Erythroblast (primary cell): ENCODE results near the gene TRIO.

Source experiments
- DNase-seq, 2 experiments: peaks; one replicate each; lab custom pipeline; 2025; lab: John Stamatoyannopoulos, UW
- GATA1 ChIP-seq: IDR thresholded peaks from 2 replicates; pipeline ENCODE4 v1.6.1; 2011; ENCODE audit warnings: low read depth, mild to moderate bottlenecking, control low read depth, low read length, moderate library complexity
- POLR2A ChIP-seq: IDR thresholded peaks from 2 replicates; pipeline ENCODE4 v1.6.1; 2011; ENCODE audit warnings: mild to moderate bottlenecking, low read length

Gene TRIO

DNA sequence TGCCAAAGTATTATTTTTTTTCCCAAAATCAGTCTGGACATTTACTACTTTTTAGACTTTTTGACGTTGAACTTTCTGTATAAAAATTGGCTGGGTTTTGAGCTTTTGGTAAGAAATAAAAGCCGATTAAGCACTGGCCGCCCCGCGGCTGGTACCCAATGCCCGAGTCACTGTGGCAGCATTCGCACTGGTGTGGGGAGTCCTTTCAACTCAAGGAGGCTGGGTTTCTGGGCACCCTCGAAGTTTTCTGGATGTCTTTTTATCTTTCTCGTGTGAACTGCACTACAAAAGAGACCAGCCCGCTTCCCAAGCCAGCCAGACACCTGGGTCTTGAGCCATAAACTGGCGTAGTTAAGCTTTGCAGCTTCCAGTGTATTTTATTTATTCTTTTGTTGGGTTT, 366.4 kb downstream of the TRIO start:
- DNase-seq: no peak
- TF ChIP-seq POLR2A (no peak), GATA1 (no peak)

DNA sequence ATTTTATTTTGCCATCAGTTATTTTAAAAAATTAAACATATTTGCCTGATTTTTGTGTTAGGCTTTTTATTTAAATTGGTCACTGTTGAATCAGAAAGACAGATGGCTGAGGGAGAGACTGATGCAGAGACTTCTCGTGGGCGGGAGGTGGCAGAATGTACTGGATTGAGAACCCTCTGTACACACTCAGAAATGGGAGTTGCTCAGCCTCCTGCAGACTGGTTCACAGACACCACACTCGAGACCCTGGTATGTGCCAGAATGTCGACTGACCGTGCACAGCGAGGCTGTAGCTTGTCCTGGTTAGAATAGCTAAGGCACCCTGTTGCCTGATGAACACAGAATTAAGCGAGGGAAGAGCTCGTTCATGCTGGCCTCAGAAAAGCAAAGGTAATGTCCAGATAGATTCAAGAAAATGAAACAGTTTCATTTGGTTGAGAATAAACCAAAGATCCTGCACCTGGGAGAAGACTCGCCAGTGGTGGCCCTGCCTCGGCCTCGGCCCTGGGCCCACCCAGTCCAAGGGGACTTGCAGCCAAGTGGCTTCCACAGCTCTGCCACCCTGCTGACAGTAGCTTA, 367.1 kb downstream of the TRIO start:
- TF ChIP-seq GATA1: no peak
- no peak for TF ChIP-seq POLR2A
- no peak for DNase-seq

DNA sequence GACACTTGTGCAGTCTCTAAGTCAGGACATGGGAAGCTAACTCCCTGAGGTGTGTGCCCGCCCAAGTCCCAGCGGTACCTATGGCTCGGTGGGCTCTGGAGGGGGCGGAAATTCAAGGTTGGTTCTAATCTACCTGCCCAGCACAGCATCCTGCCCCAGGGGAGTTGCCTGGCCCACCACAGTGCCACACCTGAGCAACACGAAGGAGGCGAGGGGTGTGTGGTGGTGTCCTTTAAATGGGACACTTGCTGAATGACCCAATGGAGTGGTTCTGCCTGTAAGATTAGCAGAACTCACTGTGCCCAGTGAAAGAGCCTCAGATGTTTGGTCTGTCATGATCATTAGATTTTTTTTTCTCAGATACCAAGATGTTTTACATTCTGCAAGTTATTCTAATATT, 367.7 kb downstream of the TRIO start:
- TF ChIP-seq GATA1: no peak
- no peak for TF ChIP-seq POLR2A
- no peak for DNase-seq

DNA sequence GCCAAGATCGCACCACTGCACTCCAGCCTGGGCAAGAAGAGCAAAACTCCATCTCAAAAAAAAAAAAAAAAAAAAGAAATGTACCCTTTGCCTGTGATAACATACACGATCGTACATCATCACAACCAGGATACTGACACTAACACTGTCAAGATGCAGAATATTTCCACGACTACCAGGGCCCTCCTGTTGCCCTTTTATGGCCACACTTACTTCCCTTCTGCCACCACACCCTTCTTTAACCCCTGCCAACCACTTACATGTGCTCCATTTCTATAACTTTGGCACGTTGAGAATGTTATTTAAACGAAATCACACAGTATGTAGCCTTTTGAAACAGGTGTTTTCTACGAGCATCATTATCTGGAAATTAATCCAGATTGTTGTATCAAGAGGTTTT, 369.4 kb downstream of the TRIO start:
- DNase-seq: no peak
- TF ChIP-seq POLR2A (no peak), GATA1 (no peak)

DNA sequence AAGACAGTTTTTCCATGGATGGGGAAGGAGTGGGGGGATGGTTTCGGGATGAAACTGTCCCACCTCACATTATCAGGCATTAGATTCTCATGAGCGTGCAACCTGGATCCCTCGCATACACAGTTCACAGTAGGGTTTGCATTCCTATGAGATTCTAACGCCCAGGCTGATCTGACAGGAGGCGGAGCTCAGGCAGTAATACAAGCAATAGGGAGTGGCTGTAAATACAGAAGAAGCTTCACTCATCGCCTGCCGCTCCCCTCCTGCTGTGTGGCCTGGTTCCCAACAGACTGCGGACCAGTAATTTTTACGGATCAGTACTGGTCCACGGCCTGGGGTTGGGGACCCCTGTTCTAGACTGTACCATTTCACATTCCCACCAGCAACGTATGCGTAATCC, 370.1 kb downstream of the TRIO start:
- DNase-seq: no peak
- TF ChIP-seq POLR2A (no peak), GATA1 (no peak)

DNA sequence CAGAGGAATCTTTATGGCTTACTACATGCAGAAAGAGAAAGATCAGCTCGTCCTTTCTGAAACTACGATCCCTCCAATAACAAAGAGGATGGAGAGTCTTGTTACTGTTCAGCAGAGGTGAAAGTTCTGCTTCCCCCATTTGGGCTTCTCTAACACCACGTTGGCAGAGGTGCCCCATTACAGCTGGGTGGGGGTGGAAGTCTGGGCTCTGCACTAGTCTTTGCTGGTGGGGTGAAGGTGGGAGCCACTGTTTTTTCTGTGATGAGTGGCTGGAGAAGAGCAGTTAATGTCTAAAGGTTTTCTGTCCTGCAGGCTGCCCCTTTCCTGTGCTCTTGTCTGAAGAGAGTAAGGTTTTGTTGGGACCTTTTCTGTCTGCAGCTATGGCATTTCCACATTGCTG, 373.8 kb downstream of the TRIO start:
- DNase-seq: no peak

DNA sequence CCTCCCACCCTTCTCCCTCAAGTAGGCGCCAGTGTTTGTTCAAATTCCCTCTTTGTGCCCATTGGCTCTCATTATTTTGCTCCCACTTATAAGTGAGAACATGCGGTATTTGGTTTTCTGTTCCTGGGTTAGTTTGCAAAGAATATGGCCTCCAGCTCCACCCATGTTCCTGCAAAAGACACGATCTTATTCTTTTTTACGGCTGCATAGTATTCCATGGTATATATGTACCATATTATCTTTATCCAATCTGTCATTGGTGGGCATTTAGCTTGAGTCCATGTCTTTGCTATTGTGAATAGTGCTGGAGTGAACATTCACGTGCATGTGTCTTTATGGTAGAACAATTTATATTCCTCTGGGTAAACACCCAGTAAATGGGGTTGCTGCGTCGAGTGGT, 375.5 kb downstream of the TRIO start:
- no peak for DNase-seq
- TF ChIP-seq GATA1 (no peak), POLR2A (no peak)

More for the DNA sequence above, 373.8 kb downstream of the TRIO start:
- TF ChIP-seq GATA1 (no peak), POLR2A (no peak)

DNA sequence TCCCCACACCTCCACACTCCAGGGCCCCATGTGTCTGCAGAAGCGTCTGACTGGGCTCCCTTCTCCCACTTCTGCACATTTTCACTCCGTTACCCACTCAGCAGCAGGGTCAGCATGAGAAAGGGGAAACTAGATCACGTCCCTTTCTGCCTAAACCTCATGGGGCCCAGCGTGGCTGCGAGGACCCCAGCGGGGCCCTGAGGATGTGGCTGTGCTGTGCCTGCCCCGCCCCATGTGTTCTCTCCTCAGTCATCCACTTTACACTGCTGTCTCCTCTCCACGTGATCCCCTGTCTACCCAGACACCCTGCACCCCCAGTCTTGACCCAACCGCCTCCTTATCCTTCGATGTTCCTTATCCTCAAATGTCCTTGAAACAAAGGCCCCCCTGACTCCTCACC, 378.6 kb downstream of the TRIO start:
- TF ChIP-seq GATA1: no peak
- no peak for TF ChIP-seq POLR2A
- no peak for DNase-seq

DNA sequence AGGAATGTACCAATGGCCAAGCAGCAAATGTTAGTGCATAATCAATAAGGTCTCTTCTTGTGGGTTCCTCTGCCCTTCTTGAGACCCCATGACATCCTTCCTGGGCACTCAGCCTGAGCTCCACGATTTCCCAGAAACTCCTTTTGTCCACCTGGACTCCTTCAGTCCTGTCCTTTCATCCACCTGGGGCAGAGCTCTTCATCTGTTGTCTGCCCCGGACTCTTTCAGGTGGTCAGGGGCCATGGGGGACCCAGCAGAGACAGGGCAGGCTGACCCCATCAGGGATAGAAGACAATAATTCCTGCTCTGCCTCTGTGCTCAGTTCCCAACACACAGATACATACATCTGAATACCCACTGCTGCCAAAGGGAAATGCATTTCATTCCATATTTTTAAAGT, 379.6 kb downstream of the TRIO start:
- DNase-seq: no peak
- TF ChIP-seq POLR2A (no peak), GATA1 (no peak)

DNA sequence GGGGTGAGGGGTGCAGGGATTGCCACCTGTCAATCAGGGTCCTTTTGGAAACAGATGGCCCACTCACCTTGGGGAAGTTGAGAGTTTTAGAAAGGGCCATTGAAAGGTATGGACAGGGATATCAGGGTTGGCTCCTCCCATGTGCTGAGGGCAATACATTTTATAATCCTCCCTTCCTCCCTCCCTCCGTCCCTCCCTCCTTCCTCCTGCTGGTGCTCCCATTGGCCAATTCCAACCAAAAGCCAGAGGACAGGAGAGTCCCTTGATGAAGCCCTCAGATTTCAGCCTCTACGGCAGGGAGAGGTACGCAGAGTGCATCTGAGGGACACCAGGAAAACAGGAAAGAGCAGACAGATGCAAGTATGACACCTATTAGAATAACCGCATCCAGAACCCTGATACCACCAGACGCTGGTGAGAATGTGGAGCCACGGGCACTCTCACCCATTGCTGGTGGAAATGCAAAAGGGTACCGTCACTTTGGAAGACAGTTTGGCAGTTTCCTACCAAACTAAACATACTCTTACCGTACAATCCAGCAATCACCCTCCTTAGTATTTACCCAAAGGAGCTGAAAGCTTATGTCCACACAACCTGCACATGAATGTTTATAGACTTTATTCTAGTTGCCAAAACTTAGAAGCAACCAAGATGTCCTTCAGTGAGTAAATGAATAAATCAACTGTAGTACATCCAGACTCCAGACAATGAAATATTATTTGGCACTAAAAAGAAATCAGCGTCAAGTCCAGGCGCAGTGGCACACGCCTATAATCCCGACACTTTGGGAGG, 380.3 kb downstream of the TRIO start:
- TF ChIP-seq POLR2A (no peak), GATA1 (no peak)
- no peak for DNase-seq

DNA sequence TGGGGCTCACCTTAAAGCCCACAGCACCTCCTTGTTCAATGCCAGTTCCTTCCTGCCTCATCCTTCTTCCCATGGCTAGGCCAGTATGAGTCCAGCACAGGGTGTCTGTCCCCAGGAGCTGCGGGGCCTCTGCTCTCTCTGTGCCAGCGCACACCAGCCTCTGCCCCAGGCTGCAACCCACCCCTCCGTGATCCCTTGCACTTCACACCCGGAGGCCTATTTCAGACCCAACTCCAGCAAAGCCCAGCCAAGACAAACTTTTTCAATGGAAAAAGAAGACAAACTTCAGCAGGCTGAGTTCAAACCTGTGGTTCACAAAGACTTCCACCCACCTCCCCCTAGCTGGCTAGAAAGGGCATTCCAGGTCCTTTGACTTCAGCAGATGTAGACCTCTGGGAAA, 382.3 kb downstream of the TRIO start:
- DNase-seq: no peak
- TF ChIP-seq GATA1 (no peak), POLR2A (no peak)

DNA sequence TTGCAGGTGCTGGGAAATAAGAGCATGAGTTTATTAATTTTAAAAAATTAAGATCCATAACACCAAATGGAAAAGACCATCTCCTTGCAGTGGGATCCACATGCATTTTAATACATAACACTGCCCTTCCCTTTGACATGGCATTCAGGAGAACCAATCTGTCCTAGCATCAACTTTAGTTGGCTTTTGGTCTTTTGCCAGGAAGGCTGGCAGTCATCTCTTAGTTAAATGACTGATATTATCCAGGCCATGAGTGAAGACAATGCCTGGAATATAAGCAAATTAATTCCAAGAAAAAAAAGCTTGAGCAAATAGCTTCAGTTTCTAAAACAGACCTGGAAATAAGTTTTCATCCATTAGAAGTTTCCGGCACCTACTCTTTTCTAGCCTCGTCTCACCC, 383.4 kb downstream of the TRIO start:
- DNase-seq: no peak
- no peak for TF ChIP-seq GATA1
- TF ChIP-seq POLR2A: no peak

DNA sequence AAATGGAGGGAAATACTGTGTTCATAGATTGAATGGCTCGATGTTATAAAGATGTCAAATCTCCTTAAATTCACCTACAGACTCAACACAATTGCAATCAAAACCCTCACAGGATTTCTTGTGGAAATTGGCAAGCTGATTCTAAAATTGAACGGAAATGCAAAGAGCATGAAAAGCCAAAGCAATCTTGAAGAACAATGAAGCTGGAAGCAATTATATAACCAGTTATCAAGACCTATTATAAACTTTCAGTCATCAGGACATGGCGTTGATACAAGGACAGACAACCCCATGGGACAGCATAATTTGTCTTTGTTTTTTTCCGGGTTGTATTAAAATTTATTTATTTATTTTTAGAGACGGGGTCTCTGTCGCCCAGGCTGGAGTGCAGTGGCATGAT, 385.0 kb downstream of the TRIO start:
- DNase-seq: no peak
- TF ChIP-seq GATA1 (no peak), POLR2A (no peak)

DNA sequence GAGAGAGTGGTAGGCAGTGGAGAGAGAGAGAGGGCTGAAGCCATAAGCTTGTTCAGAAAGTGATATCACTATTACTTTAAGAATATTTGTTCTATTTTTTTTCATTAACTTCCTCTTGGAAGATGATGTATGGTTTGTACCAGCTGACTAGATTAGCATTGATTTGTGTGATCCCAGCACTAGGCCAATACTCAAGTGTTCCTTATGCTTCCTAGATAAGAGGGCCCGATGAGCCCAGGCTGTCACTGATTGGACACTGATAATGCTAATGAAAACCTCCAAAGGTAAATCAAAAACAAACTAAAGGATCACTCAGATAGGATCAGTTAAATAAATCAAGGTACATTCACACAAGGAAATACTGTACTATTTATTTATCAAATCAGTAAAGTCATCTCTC, 385.8 kb downstream of the TRIO start:
- TF ChIP-seq POLR2A: no peak
- TF ChIP-seq GATA1: no peak
- no peak for DNase-seq

DNA sequence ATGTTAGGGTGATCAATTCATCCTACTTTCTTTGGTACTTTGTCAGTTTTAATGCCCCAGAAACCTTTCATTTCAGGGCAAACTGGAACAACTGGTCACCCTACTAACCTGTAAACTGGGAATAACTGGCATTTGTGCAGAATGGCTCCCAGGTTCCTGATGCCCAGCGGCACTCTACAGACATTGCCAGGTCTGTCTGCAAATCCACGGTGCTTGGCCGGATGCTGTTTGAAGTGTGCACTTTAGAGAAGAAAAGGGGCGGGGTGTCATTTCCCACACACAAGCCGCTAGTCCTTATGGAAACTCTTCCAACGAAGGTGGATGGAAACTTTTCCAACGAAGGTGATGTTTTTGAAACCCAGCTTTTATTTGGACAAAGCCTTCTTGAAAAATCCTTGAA, 388.5 kb downstream of the TRIO start:
- TF ChIP-seq GATA1: no peak
- no peak for TF ChIP-seq POLR2A
- no peak for DNase-seq

DNA sequence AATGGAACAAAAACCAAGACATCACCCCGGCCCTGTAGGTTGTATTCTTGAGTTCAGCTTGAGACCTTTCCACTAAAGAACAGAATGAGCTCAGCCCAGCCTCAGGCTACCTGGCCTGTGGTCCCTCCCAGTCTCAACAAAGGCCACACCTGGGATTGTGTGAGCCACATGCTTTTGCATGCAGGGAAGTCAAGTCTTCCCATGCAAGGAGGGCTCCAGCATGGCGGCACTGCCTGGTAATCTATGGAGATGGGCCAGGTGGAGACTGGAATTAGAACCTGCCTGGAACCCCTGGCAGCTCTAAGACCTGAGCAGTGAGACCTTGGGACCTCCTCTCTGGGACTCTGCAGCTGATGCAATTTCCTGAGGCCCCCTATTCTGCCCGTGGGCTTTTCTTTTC, 389.0 kb downstream of the TRIO start:
- TF ChIP-seq POLR2A (no peak), GATA1 (no peak)
- no peak for DNase-seq
